Measurements from ENCODE around the gene ALKAL2. TPM values are rescaled to one million over a fixed set of nuclear protein-coding genes. Genes with fewer than 3 reads are reported as not detected.
A peak's percentile ranks its signal among the peaks of the same experiment; 100 is the strongest.

Gene ALKAL2
- polyA plus RNA-seq, 1 donor from 2014 or later: not detected

DNA sequence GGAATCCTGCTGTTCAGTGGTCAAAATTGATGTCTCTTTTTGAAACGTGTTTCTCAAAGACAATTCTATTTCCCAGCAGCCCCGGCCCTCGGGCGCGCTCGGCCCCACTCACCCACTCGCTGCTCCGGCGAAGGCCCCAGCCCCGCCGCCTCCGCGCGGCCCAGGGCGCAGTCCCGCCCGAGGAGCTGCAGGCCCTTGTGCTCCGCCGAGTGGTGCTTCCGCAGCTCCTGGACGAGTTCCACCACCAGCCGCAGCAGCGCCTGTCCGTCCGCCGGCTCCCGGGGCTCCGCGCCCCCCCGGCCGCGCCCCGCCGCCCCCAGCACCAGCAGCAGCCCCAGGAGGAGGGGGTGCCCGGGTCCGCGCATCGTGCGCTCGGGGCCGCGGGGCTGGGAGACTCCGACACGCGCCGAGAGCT, 413 bp downstream of the ALKAL2 start:
- H2AFZ ChIP-seq (ENCODE audit: low read depth, low read length): no peak overlapping the region
- peaks cover 2% of the 10 kb centered on the region for H3F3A ChIP-seq (ENCODE audit: insufficient read depth, low read length, poor library complexity, severe bottlenecking)
- H3K27ac ChIP-seq (ENCODE audit: low read length): no peak overlapping the region
- no peaks in the 10 kb centered on the region for H3K9me2 ChIP-seq (ENCODE audit: insufficient read depth, low read length)
- no peaks in the 10 kb centered on the region for H3K9me3 ChIP-seq (ENCODE audit: low read length)
- H3K4me2 ChIP-seq (ENCODE audit: low read length): no peak overlapping the region
- H3K4me3 ChIP-seq (ENCODE audit: low read length): peak overlapping the region; percentile 60
- H3K79me2 ChIP-seq (replicated peaks; ENCODE audit: insufficient read depth, low read length): no peaks in the 10 kb centered on the region
- no peaks in the 10 kb centered on the region for H4K20me1 ChIP-seq (ENCODE audit: insufficient read depth)
- peak overlapping the region; percentile 26 for H3K9ac ChIP-seq (ENCODE audit: low read length)
- H3K36me3 ChIP-seq (ENCODE audit: insufficient read depth, low read length): no peaks in the 10 kb centered on the region
- H3K27me3 ChIP-seq (ENCODE audit: insufficient read depth, low read depth, low read length): peaks cover 71% of the 10 kb centered on the region
- TF ChIP-seq EP300 (conservative IDR thresholded peaks at IDR 0.05; ENCODE audit: poor library complexity, severe bottlenecking) (no peak), POLR2AphosphoS5 (IDR thresholded peaks at IDR 0.05) (no peak), RAD21 (conservative IDR thresholded peaks at IDR 0.05) (no peak), MXI1 (conservative IDR thresholded peaks at IDR 0.05; ENCODE audit: poor library complexity, severe bottlenecking) (no peak), SMC3 (conservative IDR thresholded peaks at IDR 0.05; ENCODE audit: poor library complexity) (no peak), TAF1 (IDR thresholded peaks at IDR 0.05; ENCODE audit: low read depth) (no peak), EZH2 (IDR thresholded peaks at IDR 0.05; ENCODE audit: borderline replicate concordance, insufficient read depth, low read length, poor library complexity, severe bottlenecking) (no peak)
- TF ChIP-seq, protein P1, sequence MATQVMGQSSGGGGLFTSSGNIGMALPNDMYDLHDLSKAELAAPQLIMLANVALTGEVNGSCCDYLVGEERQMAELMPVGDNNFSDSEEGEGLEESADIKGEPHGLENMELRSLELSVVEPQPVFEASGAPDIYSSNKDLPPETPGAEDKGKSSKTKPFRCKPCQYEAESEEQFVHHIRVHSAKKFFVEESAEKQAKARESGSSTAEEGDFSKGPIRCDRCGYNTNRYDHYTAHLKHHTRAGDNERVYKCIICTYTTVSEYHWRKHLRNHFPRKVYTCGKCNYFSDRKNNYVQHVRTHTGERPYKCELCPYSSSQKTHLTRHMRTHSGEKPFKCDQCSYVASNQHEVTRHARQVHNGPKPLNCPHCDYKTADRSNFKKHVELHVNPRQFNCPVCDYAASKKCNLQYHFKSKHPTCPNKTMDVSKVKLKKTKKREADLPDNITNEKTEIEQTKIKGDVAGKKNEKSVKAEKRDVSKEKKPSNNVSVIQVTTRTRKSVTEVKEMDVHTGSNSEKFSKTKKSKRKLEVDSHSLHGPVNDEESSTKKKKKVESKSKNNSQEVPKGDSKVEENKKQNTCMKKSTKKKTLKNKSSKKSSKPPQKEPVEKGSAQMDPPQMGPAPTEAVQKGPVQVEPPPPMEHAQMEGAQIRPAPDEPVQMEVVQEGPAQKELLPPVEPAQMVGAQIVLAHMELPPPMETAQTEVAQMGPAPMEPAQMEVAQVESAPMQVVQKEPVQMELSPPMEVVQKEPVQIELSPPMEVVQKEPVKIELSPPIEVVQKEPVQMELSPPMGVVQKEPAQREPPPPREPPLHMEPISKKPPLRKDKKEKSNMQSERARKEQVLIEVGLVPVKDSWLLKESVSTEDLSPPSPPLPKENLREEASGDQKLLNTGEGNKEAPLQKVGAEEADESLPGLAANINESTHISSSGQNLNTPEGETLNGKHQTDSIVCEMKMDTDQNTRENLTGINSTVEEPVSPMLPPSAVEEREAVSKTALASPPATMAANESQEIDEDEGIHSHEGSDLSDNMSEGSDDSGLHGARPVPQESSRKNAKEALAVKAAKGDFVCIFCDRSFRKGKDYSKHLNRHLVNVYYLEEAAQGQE (IDR thresholded peaks at IDR 0.05; ENCODE audit: borderline replicate concordance): no peak
- TF ChIP-seq, protein P2, sequence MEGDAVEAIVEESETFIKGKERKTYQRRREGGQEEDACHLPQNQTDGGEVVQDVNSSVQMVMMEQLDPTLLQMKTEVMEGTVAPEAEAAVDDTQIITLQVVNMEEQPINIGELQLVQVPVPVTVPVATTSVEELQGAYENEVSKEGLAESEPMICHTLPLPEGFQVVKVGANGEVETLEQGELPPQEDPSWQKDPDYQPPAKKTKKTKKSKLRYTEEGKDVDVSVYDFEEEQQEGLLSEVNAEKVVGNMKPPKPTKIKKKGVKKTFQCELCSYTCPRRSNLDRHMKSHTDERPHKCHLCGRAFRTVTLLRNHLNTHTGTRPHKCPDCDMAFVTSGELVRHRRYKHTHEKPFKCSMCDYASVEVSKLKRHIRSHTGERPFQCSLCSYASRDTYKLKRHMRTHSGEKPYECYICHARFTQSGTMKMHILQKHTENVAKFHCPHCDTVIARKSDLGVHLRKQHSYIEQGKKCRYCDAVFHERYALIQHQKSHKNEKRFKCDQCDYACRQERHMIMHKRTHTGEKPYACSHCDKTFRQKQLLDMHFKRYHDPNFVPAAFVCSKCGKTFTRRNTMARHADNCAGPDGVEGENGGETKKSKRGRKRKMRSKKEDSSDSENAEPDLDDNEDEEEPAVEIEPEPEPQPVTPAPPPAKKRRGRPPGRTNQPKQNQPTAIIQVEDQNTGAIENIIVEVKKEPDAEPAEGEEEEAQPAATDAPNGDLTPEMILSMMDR (IDR thresholded peaks at IDR 0.05; ENCODE audit: poor library complexity, severe bottlenecking): no peak

DNA sequence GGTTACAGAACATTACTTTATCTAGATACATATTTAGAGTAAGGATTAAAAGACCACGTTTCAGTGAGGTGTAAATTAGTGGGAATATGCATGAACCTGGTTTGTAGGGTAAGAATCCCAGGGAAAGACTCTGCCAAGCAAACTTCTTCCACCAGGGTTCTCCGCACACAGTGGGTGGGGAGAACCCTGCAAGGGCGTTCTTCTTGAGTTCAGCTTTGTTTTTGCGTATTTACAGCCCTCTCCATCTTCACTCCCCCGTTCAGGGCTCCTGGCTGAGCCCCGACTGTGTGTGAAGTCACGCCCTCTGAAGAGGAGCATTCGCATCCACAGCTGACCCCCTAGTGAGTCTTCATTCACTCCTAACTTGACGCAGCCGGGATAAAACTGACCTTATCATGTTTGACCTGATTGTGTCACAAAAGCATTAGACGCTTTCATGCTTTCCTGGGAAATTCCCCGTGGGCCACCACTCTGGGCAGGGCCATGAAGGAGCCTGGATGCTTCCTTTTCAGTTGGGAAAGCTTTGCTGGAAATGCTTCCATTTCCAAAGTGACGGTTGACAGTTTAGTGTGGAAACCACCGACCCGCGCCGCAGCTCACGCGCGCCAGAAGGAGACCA, 1.0 kb downstream of the ALKAL2 start:
- peaks cover 68% of the 10 kb centered on the region for H3K27me3 ChIP-seq (ENCODE audit: insufficient read depth, low read depth, low read length)
- H2AFZ ChIP-seq (ENCODE audit: low read depth, low read length): no peak overlapping the region
- H3K36me3 ChIP-seq (ENCODE audit: insufficient read depth, low read length): no peaks in the 10 kb centered on the region
- no peak overlapping the region for H3K27ac ChIP-seq (ENCODE audit: low read length)
- H3K4me2 ChIP-seq (ENCODE audit: low read length): peak overlapping the region; percentile 28
- TF ChIP-seq EP300 (conservative IDR thresholded peaks at IDR 0.05; ENCODE audit: poor library complexity, severe bottlenecking) (no peak), EZH2 (IDR thresholded peaks at IDR 0.05; ENCODE audit: borderline replicate concordance, insufficient read depth, low read length, poor library complexity, severe bottlenecking) (peak; percentile 38)
- H3K9me3 ChIP-seq (ENCODE audit: low read length): no peaks in the 10 kb centered on the region
- peaks cover 2% of the 10 kb centered on the region for H3F3A ChIP-seq (ENCODE audit: insufficient read depth, low read length, poor library complexity, severe bottlenecking)
- peak overlapping the region; percentile 60 for H3K4me3 ChIP-seq (ENCODE audit: low read length)
- H3K9me2 ChIP-seq (ENCODE audit: insufficient read depth, low read length): no peaks in the 10 kb centered on the region
- H3K9ac ChIP-seq (ENCODE audit: low read length): no peak overlapping the region
- no peaks in the 10 kb centered on the region for H4K20me1 ChIP-seq (ENCODE audit: insufficient read depth)
- no peaks in the 10 kb centered on the region for H3K79me2 ChIP-seq (replicated peaks; ENCODE audit: insufficient read depth, low read length)
